Measurements from ENCODE around the gene SLC66A1.
"Not testable (repeated sequence)": the region's sequence is repeated elsewhere in the genome, so short reads cannot be mapped to it uniquely, and the experiment has no call there.

The SLC66A1 gene

DNA sequence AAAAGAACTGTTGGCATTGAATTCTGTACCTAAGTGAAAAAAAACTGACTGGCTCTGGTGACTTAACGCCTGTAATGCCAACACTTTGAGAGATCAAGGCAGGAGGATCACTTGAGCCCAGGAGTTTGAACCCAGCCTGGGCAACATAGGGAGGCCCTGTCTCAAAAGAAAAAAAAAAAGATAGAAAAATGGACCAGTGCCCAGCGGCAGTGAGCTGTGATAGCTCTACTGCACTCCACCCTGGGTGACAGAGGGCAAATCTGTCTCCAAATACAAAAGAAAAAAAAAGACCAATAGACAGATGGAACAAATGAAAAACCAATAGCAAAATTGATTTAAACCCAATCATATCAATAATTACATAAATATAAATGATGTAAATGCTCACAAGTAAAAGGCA is 22.9 kb upstream of the SLC66A1 start:
- TF ChIP-seq, protein P1, sequence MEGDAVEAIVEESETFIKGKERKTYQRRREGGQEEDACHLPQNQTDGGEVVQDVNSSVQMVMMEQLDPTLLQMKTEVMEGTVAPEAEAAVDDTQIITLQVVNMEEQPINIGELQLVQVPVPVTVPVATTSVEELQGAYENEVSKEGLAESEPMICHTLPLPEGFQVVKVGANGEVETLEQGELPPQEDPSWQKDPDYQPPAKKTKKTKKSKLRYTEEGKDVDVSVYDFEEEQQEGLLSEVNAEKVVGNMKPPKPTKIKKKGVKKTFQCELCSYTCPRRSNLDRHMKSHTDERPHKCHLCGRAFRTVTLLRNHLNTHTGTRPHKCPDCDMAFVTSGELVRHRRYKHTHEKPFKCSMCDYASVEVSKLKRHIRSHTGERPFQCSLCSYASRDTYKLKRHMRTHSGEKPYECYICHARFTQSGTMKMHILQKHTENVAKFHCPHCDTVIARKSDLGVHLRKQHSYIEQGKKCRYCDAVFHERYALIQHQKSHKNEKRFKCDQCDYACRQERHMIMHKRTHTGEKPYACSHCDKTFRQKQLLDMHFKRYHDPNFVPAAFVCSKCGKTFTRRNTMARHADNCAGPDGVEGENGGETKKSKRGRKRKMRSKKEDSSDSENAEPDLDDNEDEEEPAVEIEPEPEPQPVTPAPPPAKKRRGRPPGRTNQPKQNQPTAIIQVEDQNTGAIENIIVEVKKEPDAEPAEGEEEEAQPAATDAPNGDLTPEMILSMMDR (conservative IDR thresholded peaks at IDR 0.05; ENCODE audit: low read depth, low read length), result no peak
- H3K4me3 ChIP-seq (ENCODE audit: low read length), result peak overlapping the region; percentile 51
- no peak for DNase-seq (ENCODE audit: low read depth)

DNA sequence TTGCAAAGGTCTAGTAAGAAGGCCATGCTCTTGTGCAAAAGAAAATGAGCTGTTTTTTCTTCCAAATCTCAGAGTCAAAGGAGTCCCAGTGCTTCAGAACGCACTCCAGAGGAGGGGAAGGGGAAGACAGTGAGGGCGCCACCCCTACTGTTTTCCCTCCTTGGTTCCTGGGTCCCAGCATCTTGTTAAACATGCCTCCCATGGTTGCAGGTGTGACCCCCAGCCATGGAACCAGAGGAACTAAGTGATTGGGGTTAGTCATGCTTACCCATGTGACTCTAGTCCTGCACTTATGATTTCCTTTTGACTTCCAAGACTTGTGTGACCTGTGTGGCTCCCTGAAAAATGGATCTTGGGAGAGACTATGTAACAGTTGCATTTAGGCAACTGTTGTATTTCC is 17.5 kb upstream of the SLC66A1 start:
- TF ChIP-seq, protein P1 (conservative IDR thresholded peaks at IDR 0.05; ENCODE audit: low read depth, low read length), result no peak
- H3K4me3 ChIP-seq (ENCODE audit: low read length), result no peak overlapping the region
- DNase-seq (ENCODE audit: low read depth), result no peak

DNA sequence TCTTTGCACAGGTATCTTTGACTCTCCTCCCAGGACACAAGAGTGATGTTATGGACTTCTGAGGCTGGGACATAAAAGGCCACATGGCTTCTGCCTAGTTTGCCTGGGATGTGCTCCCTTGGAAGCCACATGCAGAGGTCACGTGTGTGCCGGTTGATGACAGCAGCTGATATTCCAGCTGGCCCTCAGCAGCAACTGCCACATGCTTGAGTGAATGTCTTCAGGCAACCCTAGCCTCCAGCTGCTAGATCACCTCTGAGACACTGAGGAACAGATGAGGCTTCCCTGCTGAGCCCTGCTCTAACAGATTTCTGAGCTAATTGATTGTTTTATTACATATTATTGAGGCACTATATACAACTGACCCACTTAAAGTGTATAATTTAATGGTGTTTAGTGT is 11.9 kb upstream of the SLC66A1 start:
- H3K4me3 ChIP-seq (ENCODE audit: low read length), result no peak overlapping the region
- TF ChIP-seq, protein P1 (conservative IDR thresholded peaks at IDR 0.05; ENCODE audit: low read depth, low read length), result no peak
- DNase-seq (ENCODE audit: low read depth), result no peak

DNA sequence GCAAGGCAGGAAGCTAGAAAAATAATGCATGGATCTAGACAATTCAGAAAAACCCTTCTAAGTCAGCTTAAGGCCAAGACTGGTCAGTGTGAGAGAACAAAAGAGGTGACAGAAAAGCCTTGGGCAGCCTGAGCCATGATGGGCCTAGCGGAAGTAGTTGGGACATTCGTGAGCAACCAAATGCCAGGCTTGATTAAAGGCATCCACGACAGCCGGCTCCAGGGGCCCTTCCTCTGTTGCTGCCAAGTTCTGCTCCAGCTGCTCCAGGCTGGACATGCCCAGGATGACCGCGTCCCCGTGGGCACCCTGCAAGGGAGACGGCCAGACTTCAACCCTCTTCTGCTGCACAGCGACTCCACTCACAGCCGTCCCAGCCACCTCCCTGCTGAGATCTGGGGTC is 8.0 kb upstream of the SLC66A1 start:
- not testable (repeated sequence) for H3K4me3 ChIP-seq (ENCODE audit: low read length); DNase-seq (ENCODE audit: low read depth)

DNA sequence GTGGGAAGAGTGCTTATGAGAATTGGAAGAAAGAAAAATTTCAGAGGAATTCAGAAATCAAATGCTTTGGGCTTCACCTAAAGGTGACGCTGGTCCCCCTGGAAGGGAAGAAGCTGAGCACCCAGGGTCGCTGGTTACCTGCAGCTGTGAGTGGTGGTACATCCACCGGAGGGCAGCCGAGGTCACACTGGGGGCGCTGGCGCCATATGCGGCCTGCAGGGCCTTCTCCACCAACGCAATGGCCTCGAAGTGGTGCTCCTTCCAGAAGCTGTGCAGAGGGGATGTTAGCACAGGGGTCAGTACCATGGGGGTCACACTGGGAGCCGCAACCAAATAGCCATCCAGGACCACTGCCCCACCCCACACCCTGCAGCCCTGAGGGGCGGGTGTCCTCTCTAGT is 6.2 kb upstream of the SLC66A1 start:
- DNase-seq (ENCODE audit: low read depth), result no peak
- TF ChIP-seq, protein P1 (conservative IDR thresholded peaks at IDR 0.05; ENCODE audit: low read depth, low read length), result no peak
- no peak overlapping the region for H3K4me3 ChIP-seq (ENCODE audit: low read length)

DNA sequence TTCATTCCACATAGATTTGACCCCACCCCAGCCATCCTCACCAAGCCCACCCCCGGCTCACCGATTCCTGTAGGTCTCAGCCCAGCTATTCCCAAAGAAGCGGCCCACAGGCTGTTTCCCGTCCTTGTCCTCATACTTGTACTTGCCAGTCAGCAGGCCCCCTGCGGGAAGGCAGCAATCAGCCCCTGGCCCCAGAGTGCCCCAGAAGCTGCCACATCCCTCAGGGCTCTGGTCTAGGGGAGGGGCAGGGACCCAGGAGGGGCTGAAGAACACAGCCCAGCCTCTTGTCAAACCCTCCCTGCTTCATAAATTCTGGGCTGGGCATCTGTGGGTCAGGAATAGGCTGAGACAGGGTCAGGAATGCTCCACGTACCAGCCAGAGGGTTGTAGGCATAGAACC is 5.2 kb upstream of the SLC66A1 start:
- DNase-seq (ENCODE audit: low read depth), result no peak
- TF ChIP-seq, protein P1 (conservative IDR thresholded peaks at IDR 0.05; ENCODE audit: low read depth, low read length), result no peak
- no peak overlapping the region for H3K4me3 ChIP-seq (ENCODE audit: low read length)

DNA sequence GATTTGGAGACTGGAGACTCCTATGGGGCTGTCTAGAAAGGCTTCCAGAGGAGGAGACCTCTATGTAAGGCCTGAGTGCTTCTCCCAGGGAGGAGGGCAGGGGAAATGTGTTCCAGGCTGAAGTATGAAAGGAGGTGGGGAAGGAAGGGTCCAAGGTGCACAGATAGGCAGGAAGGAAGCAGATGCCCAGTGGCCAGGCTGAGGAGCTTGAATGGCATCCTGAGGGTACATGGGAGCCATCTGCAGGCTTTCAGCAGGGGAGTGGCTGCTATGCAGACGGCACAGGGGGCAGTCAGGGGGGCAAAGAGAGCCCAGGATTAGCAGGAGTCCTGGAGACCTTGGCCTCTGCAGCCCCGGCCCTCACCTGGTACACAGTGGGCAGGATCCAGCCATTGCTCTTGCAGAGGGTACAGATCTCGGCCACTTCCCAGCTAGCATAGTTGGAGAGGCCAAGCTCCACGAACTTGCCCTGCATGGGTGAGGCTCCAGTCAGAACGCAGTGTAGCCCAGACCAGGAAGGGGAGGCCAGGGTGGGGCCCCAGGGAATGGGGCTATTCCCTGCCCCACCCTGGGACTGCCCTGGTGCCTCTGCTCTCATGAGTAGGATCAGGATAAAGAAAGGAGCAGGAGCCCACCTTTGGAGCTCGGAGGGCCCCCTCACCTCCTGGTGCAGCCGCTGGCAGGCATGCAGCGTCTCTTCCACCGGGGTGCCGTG is 4.2 kb upstream of the SLC66A1 start:
- TF ChIP-seq, protein P1 (conservative IDR thresholded peaks at IDR 0.05; ENCODE audit: low read depth, low read length), result no peak
- no peak overlapping the region for H3K4me3 ChIP-seq (ENCODE audit: low read length)

More for the DNA sequence above, 4.2 kb upstream of the SLC66A1 start:
- DNase-seq (ENCODE audit: low read depth), result no peak

Measured in retinal pigment epithelial cell (primary cell).